Stimulated activated naive CD8-positive, alpha-beta T cell treated with anti-CD3 and anti-CD28 coated beads, Interleukin-15, Interleukin-2, amounts not matched to agents 100 U/mL and 50 U/mL, for 24 hours (primary cell): ENCODE measurements around the gene RAB13.
A peak's percentile ranks its signal among the peaks of the same experiment; 100 is the strongest.

ENCODE experiments used
- ATAC-seq: fragments of 150-1000 bp; cut with Tn5 transposase; one replicate; pipeline ENCODE4 v1.10.0; 2021
- DNase-seq: peaks from one replicate; pipeline ENCODE4 v3.0.0; 2021

Gene RAB13

GRCh38 chr1:153954826-153955225 is 31.3 kb downstream of the RAB13 start:
- no peak for ATAC-seq
- no peak for DNase-seq

DNA sequence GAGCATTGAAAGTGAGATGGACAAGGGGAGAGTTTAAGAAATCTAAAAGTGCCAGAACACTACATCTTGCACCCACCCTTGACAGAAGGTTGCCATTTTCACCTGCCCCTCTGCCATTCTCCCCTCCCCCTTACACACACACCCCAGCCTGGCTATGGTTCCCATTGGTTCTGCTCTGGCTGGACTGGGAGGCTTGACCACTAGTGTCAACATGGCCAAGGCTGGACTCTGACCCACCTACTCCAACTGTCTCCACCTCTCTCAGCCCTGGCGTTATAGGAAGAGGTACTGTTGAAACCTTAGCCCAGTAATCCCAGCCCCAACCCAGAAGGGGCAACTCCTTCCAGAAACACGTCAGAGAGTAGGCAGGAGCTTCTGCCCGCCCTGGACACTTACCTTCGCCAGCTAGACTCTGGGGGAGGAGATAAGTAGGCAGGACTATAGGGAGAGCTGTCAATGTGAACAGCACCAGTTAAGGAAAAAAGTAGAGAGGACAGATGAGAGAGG is 32.2 kb downstream of the RAB13 start:
- ATAC-seq (no peak), DNase-seq (no peak)

- no peak for DNase-seq
- ATAC-seq, result no peak
Observed at GRCh38 chr1:153951801-153952200, 34.3 kb downstream of the RAB13 start.

- no peak for DNase-seq
- no peak for ATAC-seq
Observed at GRCh38 chr1:153951183-153951582, 35.0 kb downstream of the RAB13 start.

DNA sequence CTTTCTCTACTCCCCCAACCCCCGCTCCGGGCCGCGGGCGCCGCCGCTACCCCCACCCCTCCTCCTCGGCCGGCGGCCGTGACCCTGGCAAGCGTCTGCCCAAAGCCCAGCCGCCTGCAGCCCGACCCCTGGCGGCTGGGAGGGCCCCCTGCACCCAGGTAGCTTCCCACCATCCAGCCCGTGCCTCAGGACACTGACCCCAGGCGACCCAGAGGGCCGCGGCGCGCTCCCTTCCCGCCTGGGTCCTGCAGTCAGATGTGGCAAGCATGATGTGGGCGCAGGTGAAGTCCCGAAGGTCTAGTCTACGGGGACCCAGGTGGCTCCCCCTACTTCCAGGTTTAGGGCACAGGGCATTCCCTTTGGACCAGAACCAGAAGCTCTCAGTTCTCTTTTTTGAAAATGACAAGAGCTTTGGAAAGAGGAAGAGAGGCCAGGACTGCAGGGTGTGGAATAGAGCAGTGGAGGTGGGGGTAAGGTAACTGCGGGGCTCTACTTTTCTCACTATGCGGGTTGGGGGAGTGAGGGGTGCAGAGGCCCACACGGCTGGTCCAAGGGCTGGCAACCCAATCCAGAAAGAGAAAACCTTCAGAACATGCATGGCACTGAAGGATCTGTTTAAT is 39.4 kb downstream of the RAB13 start, which contains the start of gene DENND4B:
Gene DENND4B (minus strand): TSS at position 97 of the 620 bp plus-strand sequence. CDS start 2,344 bp downstream, outside the sequence.
- ATAC-seq (peak; percentile 73), DNase-seq (peak; percentile 85)

DNA sequence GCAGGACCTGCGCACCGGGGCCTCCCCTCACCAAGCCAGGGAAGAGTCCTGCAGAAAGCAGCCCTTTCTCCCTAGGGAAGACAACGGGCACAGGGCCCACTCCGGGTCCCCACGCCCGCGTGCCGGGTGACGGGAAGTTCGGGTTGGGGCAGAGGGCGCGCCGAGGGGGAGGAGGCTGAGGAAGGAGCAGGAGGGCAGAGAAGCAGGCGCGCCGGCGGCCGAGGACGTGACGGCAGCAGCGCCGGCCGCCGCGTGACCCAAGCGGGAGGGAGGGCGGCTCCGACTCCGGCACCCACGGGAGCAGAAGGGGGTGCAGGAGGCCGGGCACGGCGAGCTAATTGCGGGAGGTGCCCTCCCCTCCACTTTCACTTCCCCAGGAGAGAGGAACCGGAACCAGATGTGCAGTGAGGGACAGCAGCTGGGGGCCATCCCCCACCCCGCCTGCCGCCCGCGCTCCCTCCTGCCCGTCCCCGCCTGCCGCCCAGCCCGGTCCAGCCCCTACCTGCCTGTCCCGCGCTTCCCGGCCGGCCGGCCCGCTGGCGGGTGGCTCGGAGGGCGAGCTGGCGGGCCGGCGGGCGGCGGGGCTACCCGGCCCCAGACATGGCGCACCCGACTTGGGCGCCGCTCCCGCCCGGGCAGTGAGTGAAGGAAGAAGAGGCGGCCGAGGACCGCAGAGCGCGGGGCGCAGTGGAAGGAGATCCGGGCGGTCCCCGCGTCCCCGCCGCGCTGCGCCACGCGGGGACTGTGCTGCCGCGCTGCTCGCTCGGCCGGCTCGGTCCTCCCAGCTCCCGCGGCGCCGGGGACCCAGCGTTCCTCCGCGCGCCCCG is 40.1 kb downstream of the RAB13 start:
- ATAC-seq, result peak; percentile 71

DNA sequence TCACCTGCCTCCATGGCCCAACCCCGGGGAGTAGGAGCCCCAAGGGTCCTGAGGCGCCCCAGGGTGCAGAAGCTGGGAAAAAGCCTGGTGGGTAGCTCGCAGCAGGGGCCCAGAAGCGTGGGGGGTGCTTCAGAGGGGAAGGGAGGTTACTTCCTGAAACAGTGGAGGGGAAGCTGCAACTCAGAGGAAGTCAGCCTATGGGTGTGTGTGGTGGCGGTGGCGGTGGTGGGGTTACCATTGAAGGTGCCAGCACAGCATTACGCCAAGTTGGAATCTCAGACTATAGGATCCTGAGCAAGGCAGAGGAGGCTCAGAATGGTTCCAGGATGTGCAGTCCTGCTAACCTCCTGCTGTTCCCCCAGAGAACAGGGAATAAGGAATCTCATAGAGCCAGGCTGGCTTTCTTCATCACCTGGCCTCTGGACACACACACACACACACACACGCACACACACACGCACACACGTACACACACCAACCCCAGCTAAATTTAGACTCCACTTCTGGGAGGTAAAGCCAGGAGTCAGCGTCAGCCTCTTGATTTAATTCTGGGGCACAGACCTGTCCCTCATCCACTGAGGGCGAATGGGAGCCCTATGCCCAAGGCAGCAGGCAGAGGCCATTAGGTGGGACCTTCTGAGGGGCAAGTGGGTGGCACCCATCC is 40.9 kb downstream of the RAB13 start:
- DNase-seq (peak; percentile 84), ATAC-seq (peak; percentile 65)

More for the DNA sequence above, 40.1 kb downstream of the RAB13 start:
- DNase-seq, result peak; percentile 80

- DNase-seq (no peak), ATAC-seq (no peak)
Observed at GRCh38 chr1:153944827-153945117, 41.4 kb downstream of the RAB13 start.

DNA sequence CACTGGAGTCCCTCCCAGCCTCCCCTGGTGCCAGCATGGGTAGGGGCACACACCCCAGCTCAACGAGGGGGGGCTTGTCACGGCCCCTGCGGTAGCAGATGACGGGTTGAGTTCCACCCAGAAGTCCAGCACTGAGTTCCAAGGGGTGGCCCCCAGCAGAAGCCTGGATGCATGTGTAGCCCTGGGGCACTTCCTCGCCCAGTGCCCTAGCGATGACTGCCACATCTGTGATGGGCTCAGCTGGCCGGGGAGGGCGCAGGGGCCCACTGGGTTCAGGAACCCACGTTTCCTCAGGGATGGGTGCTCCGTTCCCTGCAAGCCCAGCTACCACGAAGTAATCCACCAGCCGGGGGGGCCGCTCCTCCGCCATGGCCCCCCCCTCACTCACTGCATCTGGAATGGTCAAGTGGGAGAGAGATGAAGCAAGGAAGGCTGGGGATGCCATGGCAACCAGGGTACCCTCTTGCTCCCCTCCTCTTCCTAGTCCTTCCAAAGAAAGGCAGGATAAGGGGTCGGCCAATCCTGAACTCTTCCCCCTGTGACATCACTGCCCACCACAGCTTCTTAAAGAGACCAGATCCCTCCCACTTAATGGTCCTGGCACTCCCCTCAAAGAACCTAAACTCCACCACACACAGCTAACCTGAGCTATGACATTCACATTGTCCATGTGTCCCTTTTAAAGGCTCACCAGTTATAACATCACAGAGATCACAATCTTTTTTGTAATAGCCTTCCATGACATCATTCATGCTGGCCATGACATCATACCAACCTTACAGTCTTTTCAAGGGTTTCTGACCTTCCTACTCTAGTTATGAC is 41.9 kb downstream of the RAB13 start:
- no peak for DNase-seq
- no peak for ATAC-seq

DNA sequence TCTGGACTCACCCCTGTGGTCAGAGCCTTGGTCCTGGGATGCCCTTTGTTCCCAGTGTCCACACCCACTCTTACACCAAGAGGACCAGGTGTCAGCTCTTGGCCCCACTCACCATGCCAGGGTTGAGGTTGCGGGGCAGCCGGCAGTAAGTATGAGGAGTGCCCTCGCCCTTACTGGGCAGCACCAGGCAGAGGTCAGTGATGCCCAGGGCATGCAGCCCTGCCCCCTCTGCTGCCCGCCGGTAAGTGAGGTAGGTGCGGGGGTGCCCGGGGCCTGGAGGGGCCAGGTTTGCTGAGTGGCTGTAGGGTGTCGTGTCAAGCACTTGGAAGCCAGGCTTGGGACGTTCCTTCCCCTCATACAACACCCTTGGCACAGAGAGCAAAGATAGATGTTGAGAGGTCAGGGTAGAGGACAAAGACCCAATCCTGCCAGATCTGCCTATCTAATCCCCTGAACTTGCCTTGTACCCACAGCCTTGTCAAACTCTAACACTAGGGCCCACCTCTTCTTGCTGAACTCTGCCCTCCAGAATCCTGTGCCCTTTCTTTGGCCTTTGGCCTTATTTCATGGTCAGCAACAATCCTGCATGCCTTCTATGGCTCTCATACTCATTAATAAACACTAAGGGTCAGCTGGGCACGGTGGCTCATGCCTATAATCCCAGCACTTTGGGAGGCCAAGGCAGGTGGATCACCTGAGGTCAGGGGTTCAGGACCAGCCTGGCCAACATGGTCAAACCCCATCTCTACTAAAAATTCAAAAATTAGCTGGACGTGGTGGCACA is 43.2 kb downstream of the RAB13 start:
- ATAC-seq, result no peak

GRCh38 chr1:153941826-153942725 is 44.1 kb downstream of the RAB13 start:
- ATAC-seq (no peak), DNase-seq (no peak)

More for the DNA sequence above, 43.2 kb downstream of the RAB13 start:
- DNase-seq, result no peak

- ATAC-seq, result no peak
- no peak for DNase-seq
Observed at GRCh38 chr1:153940756-153941155, 45.4 kb downstream of the RAB13 start.

DNA sequence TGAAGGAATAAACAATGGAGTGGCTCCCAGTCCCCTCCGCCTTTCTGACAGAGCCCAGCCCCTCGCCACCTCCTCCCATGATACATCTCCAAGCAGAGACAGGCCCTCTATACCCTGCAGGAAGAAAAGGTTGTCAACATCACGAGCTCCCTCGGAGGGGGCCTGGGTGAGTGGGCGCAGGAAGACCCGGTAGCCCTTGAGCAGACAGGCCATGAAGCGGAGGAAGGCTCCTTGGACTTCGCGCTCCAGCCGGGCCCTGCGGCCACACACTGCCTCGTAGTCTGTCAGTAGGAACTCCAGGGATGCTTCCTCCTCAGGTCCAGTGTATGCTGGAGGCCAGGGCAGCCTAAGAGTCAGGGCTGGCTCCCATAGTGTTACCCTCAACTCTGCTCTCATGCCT is 46.7 kb downstream of the RAB13 start:
- DNase-seq, result no peak
- ATAC-seq, result no peak

- no peak for DNase-seq
Observed at GRCh38 chr1:153938996-153939395, 47.1 kb downstream of the RAB13 start.

DNA sequence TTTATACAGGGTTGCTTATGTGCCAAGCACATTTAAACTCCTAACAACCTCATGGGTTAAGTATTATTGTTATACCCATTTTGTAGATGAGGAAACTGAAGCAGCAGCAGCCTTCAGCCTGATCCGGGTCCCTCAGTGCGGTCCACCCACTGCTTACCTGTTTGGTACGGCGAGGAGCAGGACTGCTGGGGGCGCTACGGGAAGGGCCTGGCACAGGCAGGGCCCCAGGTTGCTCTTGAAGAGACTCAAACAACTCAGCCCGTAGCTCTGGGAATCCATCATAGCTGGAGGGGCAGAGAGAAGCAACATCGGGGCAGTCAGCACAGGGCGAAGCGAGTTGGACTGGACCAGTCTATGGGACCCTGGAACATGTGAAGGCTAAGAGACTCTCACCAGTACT is 48.8 kb downstream of the RAB13 start:
- no peak for ATAC-seq
- DNase-seq, result no peak

More at GRCh38 chr1:153938996-153939395, 47.1 kb downstream of the RAB13 start:
- no peak for ATAC-seq

GRCh38 chr1:153936011-153936802 is 49.9 kb downstream of the RAB13 start:
- DNase-seq (no peak), ATAC-seq (no peak)

DNA sequence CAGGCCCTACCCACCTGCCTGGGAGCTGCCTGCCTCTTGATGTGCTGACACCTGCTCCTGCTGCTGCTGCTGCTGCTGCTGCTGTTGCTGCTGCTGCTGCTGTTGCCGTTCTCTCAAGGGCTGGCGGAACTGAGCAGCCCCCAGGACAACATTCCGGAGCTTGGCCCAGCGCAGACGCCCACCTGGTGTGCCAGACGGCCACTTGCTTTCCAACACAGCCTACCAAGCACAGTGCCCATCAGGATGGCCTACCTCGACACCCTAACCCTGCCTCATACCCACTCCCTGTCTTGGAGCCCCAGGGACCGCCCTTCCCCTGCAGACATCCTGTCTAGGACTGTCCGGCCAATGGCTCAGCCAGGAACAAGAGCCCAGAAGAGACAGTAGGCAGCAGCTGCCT is 51.4 kb downstream of the RAB13 start:
- DNase-seq (no peak), ATAC-seq (no peak)

DNA sequence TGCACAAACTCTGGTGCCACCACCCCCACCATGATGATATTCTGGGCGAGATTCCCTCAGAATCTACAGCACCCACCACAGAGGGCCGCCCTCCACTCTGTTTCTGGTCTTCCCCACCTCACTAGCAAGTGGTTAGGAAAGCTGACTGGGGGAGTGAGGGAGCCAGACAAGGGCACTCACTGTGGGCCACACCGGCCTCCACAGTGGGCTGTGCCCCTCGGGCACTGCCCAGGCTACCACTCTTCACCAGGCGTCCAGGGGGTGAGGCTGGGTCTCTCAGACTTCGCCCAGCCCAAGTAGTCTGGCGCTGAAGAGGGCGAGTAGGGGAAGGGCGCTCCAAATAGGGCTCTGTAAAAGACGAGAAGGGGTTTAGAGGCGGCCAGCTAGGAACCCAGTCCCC is 52.2 kb downstream of the RAB13 start:
- ATAC-seq (no peak), DNase-seq (no peak)

DNA sequence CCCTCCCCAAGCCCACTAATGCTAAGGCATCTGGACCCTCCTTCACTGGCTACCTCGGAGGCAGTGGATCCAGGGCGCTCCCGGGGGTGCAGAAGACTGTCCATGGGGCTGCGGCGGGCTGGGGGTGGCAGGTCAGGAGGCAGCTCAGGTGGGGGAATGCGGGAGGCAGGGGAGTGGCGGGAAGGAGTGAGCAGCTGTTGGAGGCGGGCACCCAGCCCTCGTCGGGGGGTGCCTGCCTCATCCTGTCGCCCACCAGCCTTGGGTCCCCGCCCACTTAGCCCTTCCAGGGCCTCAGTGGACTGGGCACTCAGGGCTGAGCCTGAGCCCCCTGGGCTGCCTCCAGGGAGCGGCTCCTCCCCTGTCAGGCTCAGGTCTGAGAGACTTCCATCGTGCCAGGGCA is 52.7 kb downstream of the RAB13 start:
- ATAC-seq (no peak), DNase-seq (no peak)
